ENCODE measurements around the gene OSTM1.
"Not testable (repeated sequence)": the region's sequence is repeated elsewhere in the genome, so short reads cannot be mapped to it uniquely, and the experiment has no call there.

OSTM1 gene

GRCh38 chr6:108013787-108014439 is 60.6 kb downstream of the OSTM1 start:
- DNase-seq: no peak

GRCh38 chr6:108009894-108010293 is 64.6 kb downstream of the OSTM1 start:
- DNase-seq: no peak

- not testable (repeated sequence) for DNase-seq
Observed at GRCh38 chr6:108009258-108009657, 65.3 kb downstream of the OSTM1 start.

GRCh38 chr6:108008363-108008762 is 66.2 kb downstream of the OSTM1 start:
- DNase-seq: no peak

- DNase-seq: no peak
Observed at GRCh38 chr6:108005961-108006360, 68.6 kb downstream of the OSTM1 start.

- no peak for DNase-seq
Observed at GRCh38 chr6:108004861-108005260, 69.7 kb downstream of the OSTM1 start.

GRCh38 chr6:108002365-108003221 is 71.9 kb downstream of the OSTM1 start:
- DNase-seq: no peak

GRCh38 chr6:108001696-108002231 is 72.8 kb downstream of the OSTM1 start:
- DNase-seq: no peak

- not testable (repeated sequence) for DNase-seq
Observed at GRCh38 chr6:108000259-108000658, 74.3 kb downstream of the OSTM1 start.

GRCh38 chr6:107999341-107999740 is 75.2 kb downstream of the OSTM1 start:
- DNase-seq: no peak

- DNase-seq: no peak
Observed at GRCh38 chr6:107991772-107992550, 82.6 kb downstream of the OSTM1 start.
